ENCODE results near the gene FBLL1. TPM values are rescaled to one million over a fixed set of nuclear protein-coding genes. Genes with fewer than 3 reads are reported as not detected.

The FBLL1 gene
- total RNA-seq, 1 donor from 2014 or later: not detected

Small RNAs within 50 kb of the gene (microRNA-seq; reads per million reads assigned to microRNA genes)
- gene MIR103A1 (ENCODE audit: borderline number of aligned reads) (not detected), gene MIR103B1 (ENCODE audit: borderline number of aligned reads) (not detected)

Other genes starting within 250 kb of the FBLL1 start
- 61.9 TPM for gene WWC1, start 237.7 kb upstream of the FBLL1 start, total RNA-seq
- gene RARS1, start 42.8 kb upstream of the FBLL1 start, total RNA-seq: 55.2 TPM
- gene PANK3, start 50.1 kb downstream of the FBLL1 start, total RNA-seq: 43.2 TPM